Spleen (tissue), 11 donors: ENCODE measurements around the gene MTX1. TPM values are rescaled to one million over a fixed set of nuclear protein-coding genes. Genes with fewer than 3 reads are reported as not detected.
"Not testable (repeated sequence)": the region's sequence is repeated elsewhere in the genome, so short reads cannot be mapped to it uniquely, and the experiment has no call there.

Source experiments
- DNase-seq: peaks from one replicate; pipeline ENCODE4 v3.0.0-alpha.2; 2020
- H3K27ac ChIP-seq, 8 donors: fragments of 200-600 bp; sonication (generic) in 7 of 8; 1 replicate in 4 of 8; 2 replicates in 4 of 8; pipeline versions ENCODE4 v1.5.0 to v1.8.0; 2016 to 2021; ENCODE audit warnings: inconsistent platforms in 4 of 8, mild to moderate bottlenecking in 4 of 8, moderate library complexity in 1 of 8
- H3K27me3 ChIP-seq, 7 donors: fragments of 200-600 bp; sonication (generic) in 6 of 7; replicated peaks in 1 of 7; 1 replicate in 4 of 7; 2 replicates in 3 of 7; pipeline versions ENCODE4 v1.5.0 to v1.8.0; 2016 to 2021; ENCODE audit warnings: inconsistent platforms in 3 of 7, mild to moderate bottlenecking in 1 of 7
- H3K36me3 ChIP-seq, 6 donors: fragments of 200-600 bp; sonication (generic) in 5 of 6; 1 replicate in 4 of 6; 2 replicates in 2 of 6; pipeline versions ENCODE4 v1.5.0 to v1.8.0; 2016 to 2021; ENCODE audit warnings: inconsistent platforms in 2 of 6
- H3K4me1 ChIP-seq, 6 donors: fragments of 200-600 bp; sonication (generic) in 5 of 6; 1 replicate in 3 of 6; 2 replicates in 3 of 6; pipeline versions ENCODE4 v1.5.0 to v1.8.0; 2016 to 2021; ENCODE audit warnings: inconsistent platforms in 3 of 6
- H3K4me3 ChIP-seq, 8 donors: fragments of 200-600 bp; sonication (generic) in 7 of 8; 1 replicate in 4 of 8; 2 replicates in 4 of 8; pipeline versions ENCODE4 v1.5.0 to v1.8.0; 2016 to 2021; ENCODE audit warnings: inconsistent platforms in 4 of 8, mild to moderate bottlenecking in 4 of 8, moderate library complexity in 2 of 8
- H3K9me3 ChIP-seq, 8 donors: fragments of 200-600 bp; sonication (generic) in 7 of 8; 1 replicate in 4 of 8; 2 replicates in 4 of 8; pipeline versions ENCODE4 v1.5.0 to v1.8.0; 2016 to 2021; ENCODE audit warnings: inconsistent platforms in 4 of 8
- POLR2A ChIP-seq, 3 donors: fragments of 450-650 bp; IDR thresholded peaks; one replicate each; pipeline ENCODE4 v1.5.1; 2017; ENCODE audit warnings: antibody characterized with exemption in 3 of 3, mild to moderate bottlenecking in 1 of 3
- POLR2AphosphoS5 ChIP-seq, 3 donors: sonication (generic); formaldehyde crosslinking; IDR thresholded peaks; one replicate each; pipeline ENCODE4 v1.5.1; 2017; ENCODE audit warnings: antibody characterized with exemption in 3 of 3
- WGBS, 5 donors: extraction: QIAGEN DNeasy Blood & Tissue Kit in 3 of 5; methylation state at CpG; one replicate each; pipeline versions ENCODE4 v1.1.5 to v1.1.7; 2013 to 2018; 5-methylcytosine and 5-hydroxymethylcytosine counted together
- intact Hi-C: fragments of 100-400 bp; cut with DNase I; formaldehyde crosslinking; loops from one replicate; pipeline ENCODE4 v1.15.0; 2023; ENCODE audit warnings: low total_unique reads
- polyA plus RNA-seq, 3 donors: library from polyadenylated mRNA; stranded (reverse); fragments of 200-250 nt; gene quantifications; one replicate each; pipeline ENCODE4 v1.2.1, GENCODE V29; 2013
- total RNA-seq, 7 donors: library from RNA; depleted of rRNA in 3 of 7; stranded (reverse); fragments of >200 nt in 3 of 7; fragmentation: NEBNext Ultra II Directional in 4 of 7; extraction: Animal tissue kit (Norgen Biotek cat#: 25700) in 4 of 7; gene quantifications; one replicate each; pipeline versions ENCODE4 v1.1.0 to v1.2.1, GENCODE V29; 2016 to 2021
- TF ChIP-seq, protein P1 (sequence below), 11 experiments: fragments of 200-600 bp in 7 of 11; fragments of 450-650 bp in 4 of 11; sonication (generic) in 4 of 11; IDR thresholded peaks in 8 of 11; conservative IDR thresholded peaks in 3 of 11; 1 replicate in 7 of 11; 2 replicates in 4 of 11; pipeline versions ENCODE4 v1.4.0 to v1.8.0; 2016 to 2021; ENCODE audit warnings: antibody characterized with exemption in 11 of 11, inconsistent platforms in 4 of 11, mild to moderate bottlenecking in 1 of 11
- donor health status: healthy with polysubstance abuse.
- donor health status: DM: no; HTN: no; CAD: no; lungs with moderate emphysema.
- donor health status: DM: no; HTN: no; CAD: no.
- donor health status: Bipolar disorder and iron deficiency.
- donor health status: healthy.
- donor health status: DM: no; HTN: no; CAD: no.
- donor health status: DM: yes; HTN: yes; CAD: no.

Gene MTX1
- total and polyA plus RNA-seq, 10 donors, result 28.2 to 48.4 (median 38.5) TPM

DNA sequence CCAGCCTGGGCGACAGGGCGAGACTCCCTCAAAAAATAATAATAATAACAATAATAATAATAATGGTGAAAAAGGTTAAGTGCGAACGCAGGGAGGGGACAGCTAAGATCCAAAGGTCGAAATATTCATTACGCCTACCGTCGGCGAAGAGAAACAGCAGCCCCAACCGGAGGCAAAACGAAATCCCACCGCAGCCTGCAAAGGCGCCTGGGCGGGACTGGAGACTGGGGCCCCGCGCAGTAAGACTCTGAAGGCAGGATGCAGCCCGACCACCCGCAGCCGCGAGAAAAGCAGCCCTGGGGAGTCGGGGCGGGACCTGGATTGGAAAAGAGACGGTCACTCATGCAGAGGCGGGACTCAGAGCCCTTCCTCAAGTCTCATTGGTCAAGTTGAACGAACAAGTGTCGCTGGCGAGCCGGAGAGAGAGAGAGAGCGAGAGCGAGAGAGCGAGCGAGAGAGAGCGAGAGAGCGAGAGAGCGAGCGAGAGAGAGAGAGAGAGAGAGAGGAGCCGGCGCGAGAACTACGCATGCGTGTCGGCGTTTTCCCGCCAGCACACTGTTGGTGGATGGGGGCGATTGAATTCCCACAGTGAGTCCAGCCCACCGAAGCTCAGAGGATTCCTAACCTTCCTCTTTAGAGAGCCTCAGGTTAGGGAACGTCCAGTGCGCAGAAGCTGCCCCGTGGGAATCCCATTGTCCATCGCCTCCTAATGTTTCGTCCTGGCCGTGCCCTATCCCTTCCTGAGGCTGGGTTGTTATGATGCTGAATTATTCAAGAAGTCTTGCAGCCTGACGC lies 36.1 kb downstream of the MTX1 start:
- 0 to 1% (median 1%) methylated on average over 52 to 53 of the region's 53 CpGs for WGBS, 5 donors
- Histone ChIP-seq H3K27me3 (peaks cover 0 to 4% (median 0%) of the 10 kb centered on the region in 7 donors), H3K9me3 (no peaks in the 10 kb centered on the region), H3K4me3 (peak overlapping the region; percentile 45 to 78 (median 58)), H3K36me3 (peaks cover 0 to 28% (median 4%) of the 10 kb centered on the region in 6 donors), H3K4me1 (peaks cover 22 to 56% (median 47%) of the 10 kb centered on the region in 6 donors), H3K27ac (peak overlapping the region; percentile 87 to 97 (median 94))
- TF ChIP-seq, protein P1, sequence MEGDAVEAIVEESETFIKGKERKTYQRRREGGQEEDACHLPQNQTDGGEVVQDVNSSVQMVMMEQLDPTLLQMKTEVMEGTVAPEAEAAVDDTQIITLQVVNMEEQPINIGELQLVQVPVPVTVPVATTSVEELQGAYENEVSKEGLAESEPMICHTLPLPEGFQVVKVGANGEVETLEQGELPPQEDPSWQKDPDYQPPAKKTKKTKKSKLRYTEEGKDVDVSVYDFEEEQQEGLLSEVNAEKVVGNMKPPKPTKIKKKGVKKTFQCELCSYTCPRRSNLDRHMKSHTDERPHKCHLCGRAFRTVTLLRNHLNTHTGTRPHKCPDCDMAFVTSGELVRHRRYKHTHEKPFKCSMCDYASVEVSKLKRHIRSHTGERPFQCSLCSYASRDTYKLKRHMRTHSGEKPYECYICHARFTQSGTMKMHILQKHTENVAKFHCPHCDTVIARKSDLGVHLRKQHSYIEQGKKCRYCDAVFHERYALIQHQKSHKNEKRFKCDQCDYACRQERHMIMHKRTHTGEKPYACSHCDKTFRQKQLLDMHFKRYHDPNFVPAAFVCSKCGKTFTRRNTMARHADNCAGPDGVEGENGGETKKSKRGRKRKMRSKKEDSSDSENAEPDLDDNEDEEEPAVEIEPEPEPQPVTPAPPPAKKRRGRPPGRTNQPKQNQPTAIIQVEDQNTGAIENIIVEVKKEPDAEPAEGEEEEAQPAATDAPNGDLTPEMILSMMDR (IDR thresholded peaks at IDR 0.05 in 8 of 11, conservative IDR thresholded peaks at IDR 0.05 in 3 of 11), result peak in 10 of 11 experiments; percentile 9 to 99 (median 75)
- TF ChIP-seq POLR2A (IDR thresholded peaks at IDR 0.05) (peak; percentile 87 to 100 (median 94)), POLR2AphosphoS5 (IDR thresholded peaks at IDR 0.05) (peak; percentile 97 to 99 (median 98))
- intact Hi-C loops, result no loop called here
- DNase-seq, result peak; percentile 98

DNA sequence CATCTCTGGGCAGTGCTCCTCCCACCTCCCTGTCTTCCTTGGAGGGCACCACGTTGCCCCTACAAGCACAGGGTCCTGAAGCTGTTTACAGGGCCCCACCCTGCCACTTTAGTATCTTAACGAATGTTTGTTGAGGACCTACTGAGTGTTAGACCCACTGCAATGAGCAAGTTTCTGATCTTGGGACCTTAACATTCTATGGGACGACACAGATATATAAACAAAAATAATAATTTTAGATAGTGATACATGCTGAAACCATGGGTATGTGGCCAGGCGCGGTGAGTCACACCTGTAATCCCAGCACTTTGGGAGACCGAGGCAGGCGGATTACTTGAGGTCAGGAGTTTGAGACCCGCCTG lies 36.6 kb downstream of the MTX1 start:
- intact Hi-C loops, result no loop called here
- Histone ChIP-seq H3K4me1 (peaks cover 25 to 54% (median 45%) of the 10 kb centered on the region in 6 donors), H3K4me3 (peak overlapping the region; percentile 16 to 78 (median 58)), H3K27me3 (peaks cover 0 to 4% (median 0%) of the 10 kb centered on the region in 7 donors), H3K9me3 (no peaks in the 10 kb centered on the region), H3K36me3 (peaks cover 0 to 23% (median 3%) of the 10 kb centered on the region in 6 donors), H3K27ac (peak overlapping the region; percentile 87 to 97 (median 94))
- 67 to 72% (median 71%) methylated on average over 8 of the region's 8 CpGs for WGBS, 5 donors
- no peak for DNase-seq
- TF ChIP-seq POLR2AphosphoS5 (IDR thresholded peaks at IDR 0.05) (no peak), POLR2A (IDR thresholded peaks at IDR 0.05) (no peak)
- TF ChIP-seq, protein P1 (IDR thresholded peaks at IDR 0.05 in 8 of 11, conservative IDR thresholded peaks at IDR 0.05 in 3 of 11), result no peak

DNA sequence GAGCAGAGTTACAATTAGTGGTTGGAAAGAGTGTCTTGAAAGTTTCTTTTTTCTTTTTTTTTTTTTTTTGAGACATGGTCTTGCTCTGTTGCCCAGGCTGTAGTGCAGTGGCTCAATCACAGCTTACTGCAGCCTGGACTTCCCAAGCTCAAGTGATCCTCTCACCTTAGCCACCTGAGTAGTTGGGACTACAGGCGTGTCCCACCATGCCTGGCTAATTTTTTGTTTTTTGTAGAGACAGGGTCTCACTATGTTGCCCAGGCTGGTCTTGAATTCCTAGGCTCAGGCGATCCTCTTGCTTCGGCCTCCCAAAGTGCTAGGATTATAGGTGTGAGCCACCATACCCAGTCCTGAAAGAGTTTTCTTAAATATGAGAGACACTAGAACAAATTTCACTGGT lies 38.3 kb downstream of the MTX1 start:
- DNase-seq, H3K27me3 ChIP-seq, H3K9me3 ChIP-seq, H3K27ac ChIP-seq, intact Hi-C loops, H3K4me3 ChIP-seq: not testable (repeated sequence)
- peaks cover 0 to 23% (median 3%) of the 10 kb centered on the region in 6 donors for H3K36me3 ChIP-seq
- peaks cover 25 to 52% (median 41%) of the 10 kb centered on the region in 6 donors for H3K4me1 ChIP-seq
- 94 to 100% (median 96%) methylated on average over 3 of the region's 3 CpGs for WGBS, 5 donors

DNA sequence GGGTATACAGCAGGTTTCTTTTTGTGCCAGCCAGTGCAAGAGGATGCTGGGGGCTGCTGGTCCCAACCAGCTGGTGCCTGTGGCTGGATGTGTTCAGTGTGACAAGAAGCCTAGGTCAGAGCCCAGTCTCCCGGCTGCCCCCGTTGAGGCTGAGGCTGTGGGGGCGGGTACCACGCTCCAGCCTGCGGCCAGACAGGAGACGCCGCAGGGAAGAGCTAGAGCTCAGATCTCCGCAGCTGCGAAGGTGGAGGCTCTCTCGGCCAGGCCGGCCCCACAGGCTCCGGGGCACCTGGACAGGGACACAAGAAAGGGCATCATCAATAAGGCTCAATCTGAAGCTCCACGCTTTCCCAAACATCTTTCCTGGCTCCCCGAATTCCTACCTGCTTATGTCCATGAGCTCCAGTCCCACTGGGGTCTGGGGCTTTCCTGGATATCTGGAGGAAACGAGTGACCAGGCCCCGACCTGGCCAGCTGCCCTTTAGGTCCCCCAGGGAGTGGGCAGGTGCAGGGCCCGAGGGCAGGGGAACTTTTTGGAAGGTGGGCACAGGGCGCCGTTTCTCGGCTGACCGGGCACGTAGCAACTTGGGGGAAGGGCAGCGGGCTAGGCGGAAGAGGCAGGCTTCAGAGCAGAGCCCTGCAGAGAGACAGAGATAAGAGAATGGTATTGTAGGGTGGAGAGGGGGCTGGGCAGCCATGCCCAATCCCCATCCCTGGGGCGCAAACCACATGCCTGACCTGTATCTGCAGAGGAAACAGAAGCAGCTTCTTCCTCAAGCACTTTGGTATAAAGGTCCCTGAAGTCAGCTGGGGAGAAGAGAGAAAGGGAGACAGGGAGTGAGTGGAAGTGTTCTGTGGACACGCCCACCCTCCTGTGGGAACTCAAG lies 39.4 kb downstream of the MTX1 start:
- 84 to 93% (median 92%) methylated on average over 21 to 26 of the region's 26 CpGs for WGBS, 5 donors

More for the DNA sequence above, 39.4 kb downstream of the MTX1 start:
- H3K36me3 ChIP-seq, result peaks cover 0 to 23% (median 3%) of the 10 kb centered on the region in 6 donors
- no peak overlapping the region for H3K27ac ChIP-seq
- no peaks in the 10 kb centered on the region for H3K9me3 ChIP-seq
- peaks cover 0 to 4% (median 0%) of the 10 kb centered on the region in 7 donors for H3K27me3 ChIP-seq
- no peak for TF ChIP-seq POLR2A (IDR thresholded peaks at IDR 0.05)
- TF ChIP-seq POLR2AphosphoS5 (IDR thresholded peaks at IDR 0.05), result no peak
- TF ChIP-seq, protein P1 (IDR thresholded peaks at IDR 0.05 in 8 of 11, conservative IDR thresholded peaks at IDR 0.05 in 3 of 11), result no peak
- no peak for DNase-seq
- no peak overlapping the region for H3K4me3 ChIP-seq
- intact Hi-C loops, result no loop called here
- peaks cover 22 to 41% (median 32%) of the 10 kb centered on the region in 6 donors for H3K4me1 ChIP-seq
